LNCaP clone FGC (cell line): Measurements from ENCODE around the gene ATG3.

Experiments used
- DNase-seq: peaks from one replicate; pipeline ENCODE4 v3.0.0-alpha.2; 2011; ENCODE audit warnings: low read depth
- H3K4me3 ChIP-seq: 2 replicates; pipeline ENCODE4 v1.5.1; 2011; ENCODE audit warnings: mild to moderate bottlenecking, low read depth, low read length, control low read depth
- TF ChIP-seq, protein P1 (sequence below): IDR thresholded peaks from 2 replicates; pipeline ENCODE4 v1.5.1; 2012; ENCODE audit warnings: mild to moderate bottlenecking; ENCODE audit not compliant: control insufficient read depth, insufficient read depth; ENCODE audit errors: extremely low read depth

ATG3 gene

DNA sequence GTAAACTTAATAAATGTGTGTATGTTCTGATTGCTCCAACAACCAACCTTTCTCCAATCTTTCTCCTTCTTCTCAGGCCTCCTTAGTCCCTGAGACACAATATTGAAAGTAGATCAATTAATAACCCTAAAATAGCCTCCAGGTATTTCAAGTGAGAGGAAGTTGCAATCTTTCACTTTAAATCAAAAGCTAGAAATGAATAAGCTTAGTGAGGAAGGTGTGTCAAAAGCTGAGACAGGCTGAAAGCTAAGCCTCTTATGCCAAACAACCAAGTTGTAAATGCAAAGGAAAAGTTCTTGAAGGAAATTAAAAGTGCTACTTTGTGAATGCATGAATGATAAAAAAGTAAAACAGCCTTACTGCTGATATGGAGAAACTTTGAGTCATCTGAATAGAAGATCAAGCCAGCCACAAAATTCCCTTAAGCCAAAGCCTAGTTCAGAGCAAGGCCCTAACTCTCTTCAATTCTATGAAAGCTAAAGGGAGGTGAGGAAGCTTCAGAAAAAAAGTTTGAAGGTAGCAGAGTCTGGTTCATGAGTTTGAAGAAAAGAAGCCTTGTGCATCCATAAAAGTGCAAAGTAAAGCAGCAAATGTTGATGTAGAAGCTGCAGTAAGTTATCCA, 40.6 kb upstream of the ATG3 start:
- TF ChIP-seq, protein P1, sequence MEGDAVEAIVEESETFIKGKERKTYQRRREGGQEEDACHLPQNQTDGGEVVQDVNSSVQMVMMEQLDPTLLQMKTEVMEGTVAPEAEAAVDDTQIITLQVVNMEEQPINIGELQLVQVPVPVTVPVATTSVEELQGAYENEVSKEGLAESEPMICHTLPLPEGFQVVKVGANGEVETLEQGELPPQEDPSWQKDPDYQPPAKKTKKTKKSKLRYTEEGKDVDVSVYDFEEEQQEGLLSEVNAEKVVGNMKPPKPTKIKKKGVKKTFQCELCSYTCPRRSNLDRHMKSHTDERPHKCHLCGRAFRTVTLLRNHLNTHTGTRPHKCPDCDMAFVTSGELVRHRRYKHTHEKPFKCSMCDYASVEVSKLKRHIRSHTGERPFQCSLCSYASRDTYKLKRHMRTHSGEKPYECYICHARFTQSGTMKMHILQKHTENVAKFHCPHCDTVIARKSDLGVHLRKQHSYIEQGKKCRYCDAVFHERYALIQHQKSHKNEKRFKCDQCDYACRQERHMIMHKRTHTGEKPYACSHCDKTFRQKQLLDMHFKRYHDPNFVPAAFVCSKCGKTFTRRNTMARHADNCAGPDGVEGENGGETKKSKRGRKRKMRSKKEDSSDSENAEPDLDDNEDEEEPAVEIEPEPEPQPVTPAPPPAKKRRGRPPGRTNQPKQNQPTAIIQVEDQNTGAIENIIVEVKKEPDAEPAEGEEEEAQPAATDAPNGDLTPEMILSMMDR, result no peak
- H3K4me3 ChIP-seq, result no peak overlapping the region
- DNase-seq, result no peak

DNA sequence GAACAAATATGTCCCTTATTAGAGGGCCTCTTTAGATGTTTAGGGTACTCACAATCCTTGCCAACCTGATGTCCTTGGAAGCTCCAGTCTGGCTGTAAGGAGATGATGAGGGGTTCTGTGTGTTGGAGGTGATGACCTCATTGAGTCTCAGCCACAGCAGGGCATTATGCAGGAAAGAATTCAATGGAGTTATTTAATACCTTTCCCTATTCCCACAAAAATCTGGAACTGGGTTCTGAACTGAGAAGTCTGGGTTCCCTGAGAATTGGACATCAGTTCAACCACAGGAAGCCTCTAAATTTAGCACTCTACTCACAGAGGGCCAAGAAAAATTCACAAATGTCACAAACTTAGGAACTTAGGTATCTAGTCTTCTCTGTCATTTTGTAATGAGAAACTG, 37.0 kb upstream of the ATG3 start:
- TF ChIP-seq, protein P1, result no peak
- no peak overlapping the region for H3K4me3 ChIP-seq
- DNase-seq, result no peak

DNA sequence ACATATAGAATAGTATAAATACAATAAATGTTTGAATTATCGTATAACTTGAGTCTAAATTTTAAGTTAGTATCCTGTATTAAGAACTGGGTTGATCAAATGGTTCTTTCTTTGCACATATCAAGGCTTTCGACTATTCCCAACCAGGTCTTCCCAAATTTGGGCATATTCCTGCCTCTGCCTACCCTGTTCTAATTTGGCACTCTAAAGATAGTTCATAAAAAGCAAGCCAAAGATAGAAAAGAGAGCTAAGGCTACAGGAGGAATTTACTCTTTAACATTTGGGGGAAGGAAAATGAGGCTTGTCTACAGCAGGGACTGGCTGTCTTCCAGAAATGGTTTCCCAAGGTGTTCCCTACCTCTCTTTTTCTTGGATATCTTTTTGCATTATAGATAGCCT, 36.2 kb upstream of the ATG3 start:
- DNase-seq, result no peak
- no peak overlapping the region for H3K4me3 ChIP-seq
- TF ChIP-seq, protein P1, result no peak

DNA sequence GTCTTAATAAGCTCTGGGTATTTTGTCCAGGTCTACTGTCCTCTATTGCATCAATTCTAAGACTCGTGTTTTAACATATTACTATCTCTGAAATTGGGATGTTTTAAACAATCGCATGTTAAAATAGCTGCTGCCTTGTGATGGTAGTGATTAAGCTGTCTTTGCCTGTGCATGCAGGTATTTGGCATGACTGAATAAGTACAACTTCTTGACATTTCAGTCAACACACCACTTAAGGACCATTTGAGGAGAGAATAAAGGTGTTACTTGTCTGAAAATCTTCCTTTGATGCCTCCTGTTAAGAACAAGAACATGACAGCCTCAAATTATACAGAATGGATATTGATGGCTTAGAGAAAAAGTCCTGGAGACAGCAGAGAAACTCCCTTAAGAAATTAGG, 33.1 kb upstream of the ATG3 start:
- no peak overlapping the region for H3K4me3 ChIP-seq
- no peak for DNase-seq
- TF ChIP-seq, protein P1, result no peak

DNA sequence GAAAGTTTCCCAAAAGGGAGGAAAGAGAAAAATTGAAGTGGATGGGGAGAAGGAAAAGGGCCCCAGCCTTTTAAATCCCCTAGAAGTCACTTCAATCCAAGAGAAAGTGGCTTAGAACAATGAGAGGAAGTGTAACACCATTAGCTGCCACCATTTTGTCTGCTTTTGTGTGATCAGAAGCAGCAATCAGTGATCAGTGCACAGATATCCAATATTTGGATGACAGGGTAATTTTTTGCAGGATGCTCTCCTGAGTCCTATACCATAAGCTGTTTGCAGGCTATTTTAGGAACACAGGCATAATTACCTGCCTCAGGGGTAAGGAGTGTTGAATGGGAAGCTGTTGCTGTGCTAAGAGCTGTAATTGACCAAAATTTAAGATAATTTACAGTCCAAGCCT, 31.5 kb upstream of the ATG3 start:
- H3K4me3 ChIP-seq, result no peak overlapping the region
- TF ChIP-seq, protein P1, result no peak
- DNase-seq, result no peak

DNA sequence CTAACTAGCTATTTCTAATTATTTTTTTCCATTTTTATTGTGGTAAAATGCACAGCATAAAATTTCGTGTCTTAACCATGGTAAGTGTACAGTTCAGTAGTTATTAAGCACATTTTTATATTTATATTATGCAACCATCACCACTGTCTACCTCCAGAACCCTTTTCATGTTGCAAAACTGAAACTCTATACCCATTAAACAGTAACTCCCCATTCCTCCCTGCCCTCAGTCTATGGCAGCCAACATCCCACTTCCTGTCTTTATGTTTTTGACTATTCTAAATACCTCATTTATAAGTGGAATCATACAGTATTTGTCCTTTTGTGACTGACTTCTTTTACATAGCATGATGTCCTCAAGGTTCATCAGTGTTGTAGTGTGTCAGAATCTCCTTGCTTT, 25.6 kb upstream of the ATG3 start:
- no peak for DNase-seq
- TF ChIP-seq, protein P1, result no peak
- H3K4me3 ChIP-seq, result no peak overlapping the region

DNA sequence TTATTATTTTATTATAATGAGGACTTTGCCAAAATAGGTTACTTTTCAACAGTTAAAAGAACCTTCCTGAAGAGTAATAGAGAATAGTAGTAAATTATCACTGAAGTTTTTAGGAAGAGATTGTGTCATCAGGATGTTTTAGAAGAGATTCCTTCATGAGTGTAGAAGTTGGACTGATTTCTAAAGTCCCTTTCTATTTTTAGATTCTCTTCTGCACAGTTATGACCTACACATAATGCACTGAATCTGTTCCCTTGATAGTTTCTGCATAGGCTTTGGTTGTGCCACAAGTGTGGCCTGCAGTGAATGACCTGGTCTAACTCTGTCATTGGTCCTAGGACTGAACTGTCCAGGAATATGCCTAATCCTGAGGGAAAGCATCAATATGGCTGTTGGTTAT, 24.0 kb upstream of the ATG3 start:
- no peak overlapping the region for H3K4me3 ChIP-seq
- no peak for DNase-seq
- TF ChIP-seq, protein P1, result no peak
